ENCODE results near the gene JARID2. TPM values are rescaled to one million over a fixed set of nuclear protein-coding genes. Genes with fewer than 3 reads are reported as not detected.

The JARID2 gene
- polyA plus RNA-seq, 1 of the 3 experiments (the other 2 are of a cell fraction), result 3.4 TPM

GRCh38 chr6:15504040-15504495 lies 258.2 kb downstream of the JARID2 start:
- 95% methylated on average over 4 of the region's 12 CpGs for WGBS (ENCODE audit: low lambda C conversion rate)
- no peak for TF ChIP-seq TCF12 (IDR thresholded peaks at IDR 0.05)
- 0 out of 4 replicates have a peak, but pooled peaks of 1 of the 2 experiments have one; percentile 3 for TF ChIP-seq EP300 (IDR thresholded peaks at IDR 0.05; ENCODE audit: borderline replicate concordance in 1 of 2, low read depth in 1 of 2, low read length in 1 of 2)
- POLR2A ChIA-PET, result no interaction called here

GRCh38 chr6:15504581-15505350 lies 258.9 kb downstream of the JARID2 start:
- ChIA-PET POLR2A (no interaction called here), CTCF (interaction anchor here (0.7 to 3.6 kb wide), 17 partner anchors 12 to 1297 kb away, joined by 3 to 15 read pairs (median 4); no protein-coding TSS in a partner anchor)
- H3K36me3 ChIP-seq (replicated peaks in 1 of 2; ENCODE audit: control insufficient read depth in 1 of 2, insufficient read depth in 2 of 2, low read length in 1 of 2), result peaks cover 7 to 8% of the 10 kb centered on the region in 2 experiments
- peak overlapping the region; percentile 73 for H3K4me2 ChIP-seq
- peak overlapping the region; percentile 35 to 49 for H3K4me3 ChIP-seq (ENCODE audit: low read depth in 2 of 2, low read length in 1 of 2)
- H3K27me3 ChIP-seq (ENCODE audit: insufficient read depth), result no peaks in the 10 kb centered on the region
- DNase-seq, result peak; percentile 87
- 4% methylated on average over 25 of the region's 26 CpGs for WGBS (ENCODE audit: low lambda C conversion rate)
- H3K79me2 ChIP-seq (ENCODE audit: insufficient read depth), result 0 out of 2 replicates have a peak, but pooled peaks cover 7% of the 10 kb centered on the region
- H3K9ac ChIP-seq, result peak overlapping the region; percentile 43; the same call in 1 of the 2 replicates
- peaks cover 10% of the 10 kb centered on the region for H3F3A ChIP-seq (replicated peaks; ENCODE audit: insufficient read depth)
- H3K9me2 ChIP-seq, result no peaks in the 10 kb centered on the region
- peak overlapping the region; percentile 78 to 89 for H3K27ac ChIP-seq (ENCODE audit: low read depth in 2 of 2, low read length in 1 of 2)
- H2AFZ ChIP-seq (ENCODE audit: low read depth), result no peak overlapping the region
- peaks cover 25 to 33% of the 10 kb centered on the region in 2 experiments for H3K4me1 ChIP-seq (ENCODE audit: control insufficient read depth in 1 of 2, insufficient read depth in 2 of 2, low read depth in 1 of 2, low read length in 1 of 2)
- H4K20me1 ChIP-seq (ENCODE audit: insufficient read depth), result peaks cover 60% of the 10 kb centered on the region
- no peaks in the 10 kb centered on the region for H3K9me3 ChIP-seq
- TF ChIP-seq GATA2 (CRISPR knock-in tag; IDR thresholded peaks at IDR 0.05), result no peak
- peak; percentile 96 for TF ChIP-seq TEAD4 (IDR thresholded peaks at IDR 0.05; ENCODE audit: borderline replicate concordance, insufficient read depth)
- peak; percentile 63; the same call in 1 of the 2 replicates for TF ChIP-seq RCOR1 (IDR thresholded peaks at IDR 0.05; ENCODE audit: low read length)
- no peak for TF ChIP-seq USF2 (IDR thresholded peaks at IDR 0.05; ENCODE audit: borderline replicate concordance, low read depth, low read length)
- no peak for TF ChIP-seq SMC3 (IDR thresholded peaks at IDR 0.05; ENCODE audit: low read depth, low read length)
- TF ChIP-seq MXI1 (IDR thresholded peaks at IDR 0.05; ENCODE audit: low read depth, low read length), result no peak
- TF ChIP-seq, protein P1, sequence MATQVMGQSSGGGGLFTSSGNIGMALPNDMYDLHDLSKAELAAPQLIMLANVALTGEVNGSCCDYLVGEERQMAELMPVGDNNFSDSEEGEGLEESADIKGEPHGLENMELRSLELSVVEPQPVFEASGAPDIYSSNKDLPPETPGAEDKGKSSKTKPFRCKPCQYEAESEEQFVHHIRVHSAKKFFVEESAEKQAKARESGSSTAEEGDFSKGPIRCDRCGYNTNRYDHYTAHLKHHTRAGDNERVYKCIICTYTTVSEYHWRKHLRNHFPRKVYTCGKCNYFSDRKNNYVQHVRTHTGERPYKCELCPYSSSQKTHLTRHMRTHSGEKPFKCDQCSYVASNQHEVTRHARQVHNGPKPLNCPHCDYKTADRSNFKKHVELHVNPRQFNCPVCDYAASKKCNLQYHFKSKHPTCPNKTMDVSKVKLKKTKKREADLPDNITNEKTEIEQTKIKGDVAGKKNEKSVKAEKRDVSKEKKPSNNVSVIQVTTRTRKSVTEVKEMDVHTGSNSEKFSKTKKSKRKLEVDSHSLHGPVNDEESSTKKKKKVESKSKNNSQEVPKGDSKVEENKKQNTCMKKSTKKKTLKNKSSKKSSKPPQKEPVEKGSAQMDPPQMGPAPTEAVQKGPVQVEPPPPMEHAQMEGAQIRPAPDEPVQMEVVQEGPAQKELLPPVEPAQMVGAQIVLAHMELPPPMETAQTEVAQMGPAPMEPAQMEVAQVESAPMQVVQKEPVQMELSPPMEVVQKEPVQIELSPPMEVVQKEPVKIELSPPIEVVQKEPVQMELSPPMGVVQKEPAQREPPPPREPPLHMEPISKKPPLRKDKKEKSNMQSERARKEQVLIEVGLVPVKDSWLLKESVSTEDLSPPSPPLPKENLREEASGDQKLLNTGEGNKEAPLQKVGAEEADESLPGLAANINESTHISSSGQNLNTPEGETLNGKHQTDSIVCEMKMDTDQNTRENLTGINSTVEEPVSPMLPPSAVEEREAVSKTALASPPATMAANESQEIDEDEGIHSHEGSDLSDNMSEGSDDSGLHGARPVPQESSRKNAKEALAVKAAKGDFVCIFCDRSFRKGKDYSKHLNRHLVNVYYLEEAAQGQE (IDR thresholded peaks at IDR 0.05; ENCODE audit: low read depth, low read length), result 0 out of 2 replicates have a peak, but pooled peaks have one; percentile 7
- peak; percentile 75; the same call in 1 of the 2 replicates for TF ChIP-seq RXRA (IDR thresholded peaks at IDR 0.05; ENCODE audit: borderline replicate concordance, low read depth)
- no peak for TF ChIP-seq YY1 (IDR thresholded peaks at IDR 0.05; ENCODE audit: low read depth)
- peak; percentile 51 for TF ChIP-seq RAD21 (IDR thresholded peaks at IDR 0.05; ENCODE audit: low read length)
- no peak for TF ChIP-seq ELF1 (IDR thresholded peaks at IDR 0.05)
- peak; percentile 97 for TF ChIP-seq NFIC (IDR thresholded peaks at IDR 0.05; ENCODE audit: borderline replicate concordance)
- no peak for TF ChIP-seq RFX5 (IDR thresholded peaks at IDR 0.05; ENCODE audit: low read length)
- no peak for TF ChIP-seq IRF3 (IDR thresholded peaks at IDR 0.05; ENCODE audit: low read depth, low read length)
- TF ChIP-seq NRF1 (IDR thresholded peaks at IDR 0.05; ENCODE audit: low read depth, low read length), result no peak
- no peak for TF ChIP-seq CHD2 (IDR thresholded peaks at IDR 0.05; ENCODE audit: low read length, partially characterized antibody)
- no peak for TF ChIP-seq EZH2phosphoT487 (IDR thresholded peaks at IDR 0.05; ENCODE audit: borderline replicate concordance, low read depth)
- peak; percentile 37 to 89; a peak in 2 of 4 replicates for TF ChIP-seq EP300 (IDR thresholded peaks at IDR 0.05; ENCODE audit: borderline replicate concordance in 1 of 2, low read depth in 1 of 2, low read length in 1 of 2)
- TF ChIP-seq FOXM1 (IDR thresholded peaks at IDR 0.05; ENCODE audit: low read depth), result peak; percentile 70; the same call in 1 of the 2 replicates

More at GRCh38 chr6:15504040-15504495, 258.2 kb downstream of the JARID2 start:
- no peak overlapping the region for H3K9ac ChIP-seq
- CTCF ChIA-PET, result interaction anchor here (0.8 to 3.6 kb wide), 13 partner anchors 12 to 1296 kb away, joined by 3 to 15 read pairs (median 4); no protein-coding TSS in a partner anchor
- 0 out of 2 replicates have a peak, but pooled peaks cover 7% of the 10 kb centered on the region for H3K79me2 ChIP-seq (ENCODE audit: insufficient read depth)
- no peaks in the 10 kb centered on the region for H3K9me2 ChIP-seq
- peak overlapping the region in 1 of 2 experiments; percentile 49; a peak in 1 of 4 replicates for H3K4me3 ChIP-seq (ENCODE audit: low read depth in 2 of 2, low read length in 1 of 2)
- H3K4me1 ChIP-seq (ENCODE audit: control insufficient read depth in 1 of 2, insufficient read depth in 2 of 2, low read depth in 1 of 2, low read length in 1 of 2), result peaks cover 25 to 34% of the 10 kb centered on the region in 2 experiments
- no peaks in the 10 kb centered on the region for H3K9me3 ChIP-seq
- peaks cover 60% of the 10 kb centered on the region for H4K20me1 ChIP-seq (ENCODE audit: insufficient read depth)
- peaks cover 7 to 8% of the 10 kb centered on the region in 2 experiments for H3K36me3 ChIP-seq (replicated peaks in 1 of 2; ENCODE audit: control insufficient read depth in 1 of 2, insufficient read depth in 2 of 2, low read length in 1 of 2)
- peak; percentile 46 for DNase-seq
- H2AFZ ChIP-seq (ENCODE audit: low read depth), result no peak overlapping the region
- H3K27me3 ChIP-seq (ENCODE audit: insufficient read depth), result no peaks in the 10 kb centered on the region
- peak overlapping the region; percentile 62 to 89; a peak in 3 of 4 replicates for H3K27ac ChIP-seq (ENCODE audit: low read depth in 2 of 2, low read length in 1 of 2)
- peaks cover 10% of the 10 kb centered on the region for H3F3A ChIP-seq (replicated peaks; ENCODE audit: insufficient read depth)
- H3K4me2 ChIP-seq, result peak overlapping the region; percentile 73

Data from SK-N-SH (cell line).